ENCODE measurements around the gene PTPRM.

DNA sequence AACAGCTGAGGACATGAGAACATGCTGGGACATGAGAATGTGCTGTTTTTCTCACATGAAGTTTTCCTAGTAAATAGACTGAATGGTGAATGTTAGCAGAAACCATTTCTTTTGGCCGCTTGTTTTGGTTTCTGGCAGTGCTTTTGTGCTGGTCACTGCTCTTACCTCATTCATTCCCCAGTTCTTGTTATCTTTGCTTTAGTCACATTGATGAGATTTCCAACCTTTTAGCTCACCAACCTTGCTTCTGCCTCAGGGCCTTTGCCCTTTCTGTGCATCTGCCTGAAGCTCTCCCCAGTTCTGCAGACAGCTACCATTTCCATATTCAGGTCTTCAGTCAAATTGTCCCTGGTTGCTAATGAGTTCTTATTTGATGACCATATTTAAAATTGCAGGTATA, 91.6 kb downstream of the PTPRM start:
- TF ChIP-seq, protein P1, sequence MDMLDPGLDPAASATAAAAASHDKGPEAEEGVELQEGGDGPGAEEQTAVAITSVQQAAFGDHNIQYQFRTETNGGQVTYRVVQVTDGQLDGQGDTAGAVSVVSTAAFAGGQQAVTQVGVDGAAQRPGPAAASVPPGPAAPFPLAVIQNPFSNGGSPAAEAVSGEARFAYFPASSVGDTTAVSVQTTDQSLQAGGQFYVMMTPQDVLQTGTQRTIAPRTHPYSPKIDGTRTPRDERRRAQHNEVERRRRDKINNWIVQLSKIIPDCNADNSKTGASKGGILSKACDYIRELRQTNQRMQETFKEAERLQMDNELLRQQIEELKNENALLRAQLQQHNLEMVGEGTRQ (IDR thresholded peaks at IDR 0.05; ENCODE audit: low read depth, low read length), result no peak
- TF ChIP-seq RAD21 (IDR thresholded peaks at IDR 0.05; ENCODE audit: low read length) (no peak), RFX5 (IDR thresholded peaks at IDR 0.05; ENCODE audit: low read depth, low read length) (no peak), POLR2A (IDR thresholded peaks at IDR 0.05; ENCODE audit: low read depth, low read length) (no peak)
- TF ChIP-seq, protein P2, sequence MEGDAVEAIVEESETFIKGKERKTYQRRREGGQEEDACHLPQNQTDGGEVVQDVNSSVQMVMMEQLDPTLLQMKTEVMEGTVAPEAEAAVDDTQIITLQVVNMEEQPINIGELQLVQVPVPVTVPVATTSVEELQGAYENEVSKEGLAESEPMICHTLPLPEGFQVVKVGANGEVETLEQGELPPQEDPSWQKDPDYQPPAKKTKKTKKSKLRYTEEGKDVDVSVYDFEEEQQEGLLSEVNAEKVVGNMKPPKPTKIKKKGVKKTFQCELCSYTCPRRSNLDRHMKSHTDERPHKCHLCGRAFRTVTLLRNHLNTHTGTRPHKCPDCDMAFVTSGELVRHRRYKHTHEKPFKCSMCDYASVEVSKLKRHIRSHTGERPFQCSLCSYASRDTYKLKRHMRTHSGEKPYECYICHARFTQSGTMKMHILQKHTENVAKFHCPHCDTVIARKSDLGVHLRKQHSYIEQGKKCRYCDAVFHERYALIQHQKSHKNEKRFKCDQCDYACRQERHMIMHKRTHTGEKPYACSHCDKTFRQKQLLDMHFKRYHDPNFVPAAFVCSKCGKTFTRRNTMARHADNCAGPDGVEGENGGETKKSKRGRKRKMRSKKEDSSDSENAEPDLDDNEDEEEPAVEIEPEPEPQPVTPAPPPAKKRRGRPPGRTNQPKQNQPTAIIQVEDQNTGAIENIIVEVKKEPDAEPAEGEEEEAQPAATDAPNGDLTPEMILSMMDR (conservative IDR thresholded peaks at IDR 0.05; ENCODE audit: low read depth, low read length), result no peak
